GM23338 (cell line): ENCODE measurements around the gene E2F3.

ENCODE experiments used
- CTCF ChIP-seq, 2 experiments: fragments of 200-600 bp in 1 of 2; sonication (generic) in 1 of 2; conservative IDR thresholded peaks; 2 replicates each; pipeline versions ENCODE4 v1.5.1 to v1.6.1; 2016 to 2017; ENCODE audit warnings: antibody characterized with exemption in 2 of 2, low read depth in 2 of 2, mild to moderate bottlenecking in 2 of 2, moderate library complexity in 1 of 2
- EZH2 ChIP-seq: fragments of 200-600 bp; sonication (generic); IDR thresholded peaks from one replicate; pipeline ENCODE4 v1.8.0; 2017; ENCODE audit warnings: antibody characterized with exemption, mild to moderate bottlenecking, low read depth; ENCODE audit not compliant: unreplicated experiment
- POLR2AphosphoS5 ChIP-seq: IDR thresholded peaks from 2 replicates; pipeline ENCODE4 v1.6.1; 2016; ENCODE audit warnings: antibody characterized with exemption, low read depth

GRCh38 chr6:20389066-20389465 is 12.6 kb upstream of the E2F3 start:
- no peak for TF ChIP-seq EZH2
- no peak for TF ChIP-seq CTCF (conservative IDR thresholded peaks at IDR 0.05; ENCODE audit: low read depth in 2 of 2)
- TF ChIP-seq POLR2AphosphoS5, result no peak
